GM10266 (cell line): ENCODE results near the gene COLQ.

ENCODE experiments used
- DNase-seq: peaks from one replicate; pipeline ENCODE4 v3.0.0; 2012; ENCODE audit errors: extremely low spot score
- CTCF ChIP-seq: IDR thresholded peaks from 2 replicates; pipeline ENCODE4 v1.5.1; 2012; ENCODE audit warnings: mild to moderate bottlenecking, low read depth; ENCODE audit not compliant: control insufficient read depth, insufficient read depth; ENCODE audit errors: missing control alignments

The COLQ gene

DNA sequence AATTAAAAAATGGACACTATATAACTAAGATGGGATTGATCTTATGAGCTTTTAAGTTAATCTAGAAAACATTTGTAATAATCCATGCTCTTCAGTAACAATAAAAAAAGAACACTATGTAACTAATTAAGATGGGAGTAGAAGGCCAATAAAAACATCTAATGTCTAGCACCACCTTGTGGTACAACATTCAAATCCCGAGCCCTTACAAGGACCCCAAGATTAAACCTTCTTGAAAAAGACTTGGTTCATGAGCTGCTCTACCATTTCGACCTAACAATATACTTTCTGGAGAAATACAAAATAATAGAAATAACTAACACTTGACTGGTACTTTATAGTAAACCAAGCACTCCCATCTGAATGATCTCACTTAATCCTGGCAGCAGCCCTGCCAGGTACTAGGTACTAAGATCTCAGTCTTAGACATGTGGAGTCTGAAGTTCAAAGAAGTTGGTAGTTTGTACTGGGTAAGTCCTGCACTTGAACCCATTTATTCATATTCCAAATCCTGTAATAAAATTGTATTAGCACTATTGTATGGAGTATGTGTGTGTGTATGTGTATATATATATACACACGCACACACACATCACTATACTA, 116.0 kb downstream of the COLQ start:
- peak; percentile 57 for DNase-seq
- TF ChIP-seq CTCF, result peak; percentile 65

DNA sequence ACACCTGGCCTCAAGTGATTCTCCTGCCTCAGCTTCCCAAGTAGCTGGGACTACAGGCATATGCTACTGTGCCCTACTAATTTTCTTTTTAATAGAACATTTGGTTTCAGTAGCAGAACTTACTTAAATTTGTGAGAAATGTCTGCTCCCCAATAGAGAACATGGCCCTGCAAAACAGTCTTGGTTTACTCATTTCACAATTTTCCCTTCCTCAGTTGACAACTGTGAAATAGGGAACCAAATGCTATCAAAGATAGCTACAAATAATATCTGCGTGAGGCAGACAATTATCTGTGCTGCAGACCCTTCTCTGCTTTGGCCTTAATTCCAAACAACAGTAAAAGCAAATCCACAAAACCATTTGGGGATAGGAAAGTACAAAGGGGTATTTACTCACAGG, 116.7 kb downstream of the COLQ start:
- TF ChIP-seq CTCF, result no peak
- no peak for DNase-seq

- DNase-seq, result no peak
- TF ChIP-seq CTCF, result no peak
Measured at GRCh38 chr3:15403965-15404364, 117.5 kb downstream of the COLQ start.

- TF ChIP-seq CTCF, result no peak
- no peak for DNase-seq
Measured at GRCh38 chr3:15403495-15403894, 118.0 kb downstream of the COLQ start.

DNA sequence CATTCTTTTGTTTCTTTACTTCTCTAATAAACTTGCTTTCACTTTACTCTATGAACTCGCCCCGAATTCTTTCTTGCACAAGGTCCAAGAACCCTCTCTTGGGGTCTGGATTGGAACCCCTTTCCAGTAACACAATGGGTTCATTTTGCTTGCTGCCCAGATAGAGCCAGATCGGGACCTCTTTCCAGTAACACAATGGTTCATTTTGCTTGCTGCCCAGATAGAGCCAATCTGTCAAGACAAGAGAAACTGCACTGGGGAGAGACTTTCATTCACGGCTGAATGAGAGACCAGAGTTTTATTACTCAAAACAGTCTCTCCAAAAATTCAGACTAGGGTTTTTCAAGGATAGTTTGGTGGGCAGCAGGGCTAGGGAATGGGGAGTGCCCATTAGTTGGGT, 119.6 kb downstream of the COLQ start:
- TF ChIP-seq CTCF, result no peak

More for the DNA sequence above, 119.6 kb downstream of the COLQ start:
- DNase-seq, result no peak
